ENCODE measurements around the gene LRRC36. TPM values are rescaled to one million over a fixed set of nuclear protein-coding genes. Genes with fewer than 3 reads are reported as not detected.

LRRC36 gene
- total and polyA plus RNA-seq, 8 donors, result 3.0 to 73.6 (median 55.7) TPM

GRCh38 chr16:67287960-67288359, 38.7 kb upstream of the LRRC36 start:
- no peaks in the 10 kb centered on the region for H3K27me3 ChIP-seq
- DNase-seq (no peak), ATAC-seq (no peak)
- no peaks in the 10 kb centered on the region for H3K9me3 ChIP-seq
- intact Hi-C loops (cut with DNase I), result no loop called here
- no peak overlapping the region for H3K4me3 ChIP-seq
- no peak overlapping the region for H3K27ac ChIP-seq
- H3K36me3 ChIP-seq, result no peaks in the 10 kb centered on the region
- H3K4me1 ChIP-seq, result no peaks in the 10 kb centered on the region
- no peak for TF ChIP-seq CTCF (IDR thresholded peaks at IDR 0.05)

GRCh38 chr16:67291461-67291860, 35.2 kb upstream of the LRRC36 start:
- TF ChIP-seq CTCF (IDR thresholded peaks at IDR 0.05), result no peak
- Histone ChIP-seq H3K4me3 (no peak overlapping the region), H3K9me3 (no peaks in the 10 kb centered on the region), H3K4me1 (no peaks in the 10 kb centered on the region), H3K27me3 (no peaks in the 10 kb centered on the region), H3K27ac (no peak overlapping the region), H3K36me3 (no peaks in the 10 kb centered on the region)
- no peak for DNase-seq
- ATAC-seq, result no peak
- intact Hi-C loops (cut with DNase I), result no loop called here

- H3K27me3 ChIP-seq, result no peaks in the 10 kb centered on the region
- no peak for ATAC-seq
- H3K27ac ChIP-seq, result no peak overlapping the region
- H3K9me3 ChIP-seq, result no peaks in the 10 kb centered on the region
- no peak for TF ChIP-seq CTCF (IDR thresholded peaks at IDR 0.05)
- no peak overlapping the region for H3K4me3 ChIP-seq
- H3K36me3 ChIP-seq, result no peaks in the 10 kb centered on the region
- DNase-seq, result no peak
- intact Hi-C loops (cut with DNase I), result no loop called here
- no peaks in the 10 kb centered on the region for H3K4me1 ChIP-seq
Observed at GRCh38 chr16:67294171-67294757, 32.4 kb upstream of the LRRC36 start.

GRCh38 chr16:67294938-67295361, 31.7 kb upstream of the LRRC36 start:
- H3K27me3 ChIP-seq, result no peaks in the 10 kb centered on the region
- H3K4me1 ChIP-seq, result no peaks in the 10 kb centered on the region
- H3K27ac ChIP-seq, result no peak overlapping the region
- no peak overlapping the region for H3K4me3 ChIP-seq
- H3K36me3 ChIP-seq, result no peaks in the 10 kb centered on the region
- TF ChIP-seq CTCF (IDR thresholded peaks at IDR 0.05), result no peak
- intact Hi-C loops (cut with DNase I), result no loop called here
- DNase-seq, result no peak
- H3K9me3 ChIP-seq, result no peaks in the 10 kb centered on the region
- no peak for ATAC-seq

- no peak for TF ChIP-seq CTCF (IDR thresholded peaks at IDR 0.05)
- Histone ChIP-seq H3K27ac (no peak overlapping the region), H3K27me3 (no peaks in the 10 kb centered on the region), H3K4me1 (no peaks in the 10 kb centered on the region), H3K9me3 (no peaks in the 10 kb centered on the region), H3K4me3 (no peak overlapping the region), H3K36me3 (no peaks in the 10 kb centered on the region)
- ATAC-seq, result peak; percentile 51
- no peak for DNase-seq
- intact Hi-C loops (cut with DNase I), result no loop called here
Observed at GRCh38 chr16:67296420-67296819, 30.2 kb upstream of the LRRC36 start.
